ENCODE results near the gene SUGP1. TPM values are rescaled to one million over a fixed set of nuclear protein-coding genes. Genes with fewer than 3 reads are reported as not detected.
A peak's percentile ranks its signal among the peaks of the same experiment; 100 is the strongest.

SUGP1 gene
- 22.2 TPM for total RNA-seq
- 10 to 100 TPM; 32.4 to 43.9 (median 37.5) TPM for polyA plus RNA-seq (ENCODE audit: insufficient read depth in 1 of 8, insufficient read length in 8 of 8, low replicate concordance in 1 of 8)
- long read RNA-seq, donor 1, partial matches to known transcripts, result 0 of 3 reads
- long read RNA-seq, donor 1, other reads (novel, unspliced or antisense), result 0 of 3 reads
- long read RNA-seq, donor 2, partial matches to known transcripts, result 0 of 1 reads
- long read RNA-seq, donor 2, other reads (novel, unspliced or antisense), result 0 of 1 reads
- long read RNA-seq, donor 3, partial matches to known transcripts, result 57 of 63 reads
- long read RNA-seq, donor 3, other reads (novel, unspliced or antisense), result 0 of 63 reads
- long read RNA-seq, donor 4, partial matches to known transcripts, result 0 of 1 reads
- long read RNA-seq, donor 4, other reads (novel, unspliced or antisense), result 0 of 1 reads
- long read RNA-seq, donor 5, transcript SUGP1-201 (14 exons, 2,423 nt), result major isoform, 9 of 93 reads
- long read RNA-seq, donor 5, partial matches to known transcripts, result 82 of 93 reads
- long read RNA-seq, donor 5, other reads (novel, unspliced or antisense), result 0 of 93 reads
- long read RNA-seq, donor 6, partial matches to known transcripts, result 22 of 40 reads
- long read RNA-seq, donor 6, other reads (novel, unspliced or antisense), result 10 of 40 reads
- long read RNA-seq, donor 7, transcript SUGP1-201 (14 exons, 2,423 nt), result major isoform, 6 of 15 reads
- long read RNA-seq, donor 7, partial matches to known transcripts, result 6 of 15 reads
- long read RNA-seq, donor 7, other reads (novel, unspliced or antisense), result 0 of 15 reads
- long read RNA-seq, donor 8, partial matches to known transcripts, result 0 of 5 reads
- long read RNA-seq, donor 8, other reads (novel, unspliced or antisense), result 0 of 5 reads
- long read RNA-seq, donor 9, partial matches to known transcripts, result 6 of 9 reads
- long read RNA-seq, donor 9, other reads (novel, unspliced or antisense), result 0 of 9 reads
- long read RNA-seq, donor 10, partial matches to known transcripts, result 7 of 7 reads
- long read RNA-seq, donor 10, other reads (novel, unspliced or antisense), result 0 of 7 reads
- long read RNA-seq, donor 11, partial matches to known transcripts, result 7 of 11 reads
- long read RNA-seq, donor 11, other reads (novel, unspliced or antisense), result 0 of 11 reads

GRCh38 chr19:19320361-19321140, at the start of gene SUGP1, which contains the start of gene MAU2:
Gene SUGP1 (minus strand): TSS chr19:19320509. CDS start chr19:19320496, 13 bp downstream.
Gene MAU2 (plus strand): TSS chr19:19320829. CDS start chr19:19320860, 31 bp downstream.
- Histone ChIP-seq H3K27me3 (ENCODE audit: control insufficient read depth, insufficient read depth, low read length) (no peaks in the 10 kb centered on the region), H3K36me3 (ENCODE audit: control insufficient read depth, insufficient read depth, low read length) (peaks cover 28% of the 10 kb centered on the region), H3K4me1 (ENCODE audit: control insufficient read depth, insufficient read depth, low read length) (peaks cover 36% of the 10 kb centered on the region), H3K27ac (ENCODE audit: low read length) (peak within 1 kb of the TSS; percentile 96), H3K9me3 (replicated peaks; ENCODE audit: control insufficient read depth, low read depth, low read length) (no peaks in the 10 kb centered on the region), H3K4me3 (ENCODE audit: low read length) (peak within 1 kb of the TSS; percentile 99)
- WGBS (ENCODE audit: insufficient coverage), result under 1% methylated on average over 59 of the region's 67 CpGs
- DNase-seq, result peak; percentile 96

- no peak for DNase-seq
- no peaks in the 10 kb centered on the region for H3K36me3 ChIP-seq (ENCODE audit: control insufficient read depth, insufficient read depth, low read length)
- WGBS (ENCODE audit: insufficient coverage), result 78% methylated on average over 7 of the region's 7 CpGs
Observed at GRCh38 chr19:19368087-19368486, 47.8 kb upstream of the SUGP1 start.

GRCh38 chr19:19366434-19367396, 46.4 kb upstream of the SUGP1 start:
- no peaks in the 10 kb centered on the region for H3K27me3 ChIP-seq (ENCODE audit: control insufficient read depth, insufficient read depth, low read length)
- DNase-seq, result peak; percentile 73
- WGBS (ENCODE audit: insufficient coverage), result 40% methylated on average over 13 of the region's 18 CpGs
- H3K4me3 ChIP-seq (ENCODE audit: low read length), result no peak overlapping the region
- no peaks in the 10 kb centered on the region for H3K9me3 ChIP-seq (replicated peaks; ENCODE audit: control insufficient read depth, low read depth, low read length)
- H3K36me3 ChIP-seq (ENCODE audit: control insufficient read depth, insufficient read depth, low read length), result no peaks in the 10 kb centered on the region
- peaks cover 6% of the 10 kb centered on the region for H3K4me1 ChIP-seq (ENCODE audit: control insufficient read depth, insufficient read depth, low read length)
- H3K27ac ChIP-seq (ENCODE audit: low read length), result no peak overlapping the region

More at GRCh38 chr19:19368087-19368486, 47.8 kb upstream of the SUGP1 start:
- H3K4me3 ChIP-seq (ENCODE audit: low read length), result no peak overlapping the region
- H3K27ac ChIP-seq (ENCODE audit: low read length), result no peak overlapping the region
- peaks cover 8% of the 10 kb centered on the region for H3K4me1 ChIP-seq (ENCODE audit: control insufficient read depth, insufficient read depth, low read length)
- no peaks in the 10 kb centered on the region for H3K9me3 ChIP-seq (replicated peaks; ENCODE audit: control insufficient read depth, low read depth, low read length)
- H3K27me3 ChIP-seq (ENCODE audit: control insufficient read depth, insufficient read depth, low read length), result no peaks in the 10 kb centered on the region

- peaks cover 15% of the 10 kb centered on the region for H3K36me3 ChIP-seq (ENCODE audit: control insufficient read depth, insufficient read depth, low read length)
- H3K27ac ChIP-seq (ENCODE audit: low read length), result no peak overlapping the region
- H3K4me3 ChIP-seq (ENCODE audit: low read length), result no peak overlapping the region
- H3K4me1 ChIP-seq (ENCODE audit: control insufficient read depth, insufficient read depth, low read length), result peaks cover 13% of the 10 kb centered on the region
- DNase-seq, result no peak
- no peaks in the 10 kb centered on the region for H3K9me3 ChIP-seq (replicated peaks; ENCODE audit: control insufficient read depth, low read depth, low read length)
- no peaks in the 10 kb centered on the region for H3K27me3 ChIP-seq (ENCODE audit: control insufficient read depth, insufficient read depth, low read length)
- WGBS (ENCODE audit: insufficient coverage), result 100% methylated on average over 2 of the region's 4 CpGs
Observed at GRCh38 chr19:19362075-19362474, 41.8 kb upstream of the SUGP1 start.

- H3K4me3 ChIP-seq (ENCODE audit: low read length), result no peak overlapping the region
- no peaks in the 10 kb centered on the region for H3K27me3 ChIP-seq (ENCODE audit: control insufficient read depth, insufficient read depth, low read length)
- peak; percentile 88 for DNase-seq
- no peak overlapping the region for H3K27ac ChIP-seq (ENCODE audit: low read length)
- H3K9me3 ChIP-seq (replicated peaks; ENCODE audit: control insufficient read depth, low read depth, low read length), result no peaks in the 10 kb centered on the region
- WGBS (ENCODE audit: insufficient coverage), result 5% methylated on average over 7 of the region's 14 CpGs
- H3K36me3 ChIP-seq (ENCODE audit: control insufficient read depth, insufficient read depth, low read length), result peaks cover 24% of the 10 kb centered on the region
- peaks cover 11% of the 10 kb centered on the region for H3K4me1 ChIP-seq (ENCODE audit: control insufficient read depth, insufficient read depth, low read length)
Observed at GRCh38 chr19:19361075-19361594, 40.8 kb upstream of the SUGP1 start.

GRCh38 chr19:19356901-19357566, 36.7 kb upstream of the SUGP1 start:
- no peak overlapping the region for H3K4me3 ChIP-seq (ENCODE audit: low read length)
- WGBS (ENCODE audit: insufficient coverage), result 94% methylated on average over 6 of the region's 13 CpGs
- no peaks in the 10 kb centered on the region for H3K9me3 ChIP-seq (replicated peaks; ENCODE audit: control insufficient read depth, low read depth, low read length)
- no peaks in the 10 kb centered on the region for H3K27me3 ChIP-seq (ENCODE audit: control insufficient read depth, insufficient read depth, low read length)
- no peak for DNase-seq
- peaks cover 9% of the 10 kb centered on the region for H3K4me1 ChIP-seq (ENCODE audit: control insufficient read depth, insufficient read depth, low read length)
- no peak overlapping the region for H3K27ac ChIP-seq (ENCODE audit: low read length)
- peaks cover 65% of the 10 kb centered on the region for H3K36me3 ChIP-seq (ENCODE audit: control insufficient read depth, insufficient read depth, low read length)

GRCh38 chr19:19356500-19356899, 36.2 kb upstream of the SUGP1 start:
- no peak for DNase-seq
- WGBS (ENCODE audit: insufficient coverage), result 90% methylated on average over 6 of the region's 11 CpGs
- Histone ChIP-seq H3K4me1 (ENCODE audit: control insufficient read depth, insufficient read depth, low read length) (peaks cover 9% of the 10 kb centered on the region), H3K27ac (ENCODE audit: low read length) (no peak overlapping the region), H3K36me3 (ENCODE audit: control insufficient read depth, insufficient read depth, low read length) (peaks cover 69% of the 10 kb centered on the region), H3K4me3 (ENCODE audit: low read length) (no peak overlapping the region), H3K27me3 (ENCODE audit: control insufficient read depth, insufficient read depth, low read length) (no peaks in the 10 kb centered on the region), H3K9me3 (replicated peaks; ENCODE audit: control insufficient read depth, low read depth, low read length) (no peaks in the 10 kb centered on the region)

- Histone ChIP-seq H3K27ac (ENCODE audit: low read length) (no peak overlapping the region), H3K9me3 (replicated peaks; ENCODE audit: control insufficient read depth, low read depth, low read length) (no peaks in the 10 kb centered on the region), H3K4me3 (ENCODE audit: low read length) (no peak overlapping the region), H3K4me1 (ENCODE audit: control insufficient read depth, insufficient read depth, low read length) (peaks cover 2% of the 10 kb centered on the region), H3K27me3 (ENCODE audit: control insufficient read depth, insufficient read depth, low read length) (no peaks in the 10 kb centered on the region), H3K36me3 (ENCODE audit: control insufficient read depth, insufficient read depth, low read length) (peaks cover 77% of the 10 kb centered on the region)
- DNase-seq, result no peak
- 86% methylated on average over 15 of the region's 18 CpGs for WGBS (ENCODE audit: insufficient coverage)
Observed at GRCh38 chr19:19355606-19356139, 35.4 kb upstream of the SUGP1 start.

Measured in muscle of leg (tissue), 16 donors.